HG03045 (cell line): ENCODE data around the gene PSENEN.
A peak's percentile ranks its signal among the peaks of the same experiment; 100 is the strongest.

ENCODE experiments used
- ATAC-seq: cut with Tn5 transposase; IDR thresholded peaks from one replicate; pipeline ENCODE4 v1.9.1; 2021; ENCODE audit warnings: mild to moderate bottlenecking, moderate library complexity; ENCODE audit not compliant: unreplicated experiment

PSENEN gene

GRCh38 chr19:35750167-35750566 is 4.7 kb downstream of the PSENEN start:
- no peak for ATAC-seq

- ATAC-seq: no peak
Observed at GRCh38 chr19:35751839-35752745, 6.6 kb downstream of the PSENEN start.

- ATAC-seq: no peak
Observed at GRCh38 chr19:35752746-35753350, 7.4 kb downstream of the PSENEN start.

- ATAC-seq: no peak
Observed at GRCh38 chr19:35753634-35754369, 8.4 kb downstream of the PSENEN start.

- no peak for ATAC-seq
Observed at GRCh38 chr19:35754370-35755130, 9.1 kb downstream of the PSENEN start.

GRCh38 chr19:35755131-35755549 is 9.7 kb downstream of the PSENEN start:
- no peak for ATAC-seq

- ATAC-seq: no peak
Observed at GRCh38 chr19:35755550-35756376, 10.3 kb downstream of the PSENEN start.

GRCh38 chr19:35756377-35757230 is 11.2 kb downstream of the PSENEN start, which contains the start of gene HSPB6:
HSPB6 (minus strand) TSS chr19:35757029; CDS start chr19:35757008, 21 bp downstream.
- no peak for ATAC-seq

- no peak for ATAC-seq
Observed at GRCh38 chr19:35757231-35757748, 11.8 kb downstream of the PSENEN start.

- ATAC-seq: peak; percentile 90
Observed at GRCh38 chr19:35757749-35758608, 12.5 kb downstream of the PSENEN start, which contains the start of gene PROSER3. PROSER3 (plus strand) TSS chr19:35758176; CDS start chr19:35758216, 40 bp downstream.

GRCh38 chr19:35759697-35760096 is 14.2 kb downstream of the PSENEN start:
- no peak for ATAC-seq

- ATAC-seq: no peak
Observed at GRCh38 chr19:35760711-35761349, 15.4 kb downstream of the PSENEN start.

GRCh38 chr19:35764432-35765315 is 19.2 kb downstream of the PSENEN start:
- no peak for ATAC-seq

- ATAC-seq: no peak
Observed at GRCh38 chr19:35766571-35767104, 21.2 kb downstream of the PSENEN start.

GRCh38 chr19:35767288-35768081 is 22.0 kb downstream of the PSENEN start:
- no peak for ATAC-seq
